ENCODE results near the gene PTPN14.

Gene PTPN14

GRCh38 chr1:214341932-214342331 lies 209.5 kb downstream of the PTPN14 start:
- H3K36me3 Mint-ChIP-seq = peaks cover 58% of the 10 kb centered on the region
- H3K9me3 Mint-ChIP-seq = peaks cover 12% of the 10 kb centered on the region
- H3K4me3 Mint-ChIP-seq = no peak overlapping the region
- ATAC-seq = no peak
- H3K4me1 Mint-ChIP-seq = no peaks in the 10 kb centered on the region
- no peaks in the 10 kb centered on the region for H3K27me3 Mint-ChIP-seq
- H3K27ac Mint-ChIP-seq = no peak overlapping the region

GRCh38 chr1:214341459-214341858 lies 209.9 kb downstream of the PTPN14 start:
- Mint-ChIP-seq H3K4me3 (no peak overlapping the region), H3K36me3 (peaks cover 62% of the 10 kb centered on the region), H3K27me3 (no peaks in the 10 kb centered on the region), H3K9me3 (peaks cover 12% of the 10 kb centered on the region), H3K4me1 (no peaks in the 10 kb centered on the region), H3K27ac (no peak overlapping the region)
- ATAC-seq = no peak

GRCh38 chr1:214338212-214338611 lies 213.2 kb downstream of the PTPN14 start:
- ATAC-seq = no peak
- Mint-ChIP-seq H3K9me3 (no peaks in the 10 kb centered on the region), H3K4me1 (no peaks in the 10 kb centered on the region), H3K27ac (no peak overlapping the region), H3K27me3 (no peaks in the 10 kb centered on the region), H3K4me3 (no peak overlapping the region), H3K36me3 (peaks cover 43% of the 10 kb centered on the region)

- Mint-ChIP-seq H3K4me3 (no peak overlapping the region), H3K9me3 (no peaks in the 10 kb centered on the region), H3K27me3 (no peaks in the 10 kb centered on the region), H3K4me1 (no peaks in the 10 kb centered on the region), H3K36me3 (peaks cover 36% of the 10 kb centered on the region), H3K27ac (no peak overlapping the region)
- no peak for ATAC-seq
Measured at GRCh38 chr1:214337511-214337910, 213.9 kb downstream of the PTPN14 start.

GRCh38 chr1:214337015-214337414 lies 214.4 kb downstream of the PTPN14 start:
- Mint-ChIP-seq H3K4me1 (no peaks in the 10 kb centered on the region), H3K9me3 (no peaks in the 10 kb centered on the region), H3K36me3 (peaks cover 31% of the 10 kb centered on the region), H3K27ac (no peak overlapping the region), H3K4me3 (no peak overlapping the region), H3K27me3 (no peaks in the 10 kb centered on the region)
- ATAC-seq = no peak

GRCh38 chr1:214335567-214335966 lies 215.8 kb downstream of the PTPN14 start:
- Mint-ChIP-seq H3K27ac (no peak overlapping the region), H3K4me1 (no peaks in the 10 kb centered on the region), H3K9me3 (no peaks in the 10 kb centered on the region), H3K36me3 (peaks cover 36% of the 10 kb centered on the region), H3K4me3 (no peak overlapping the region), H3K27me3 (no peaks in the 10 kb centered on the region)
- ATAC-seq = no peak

- Mint-ChIP-seq H3K4me1 (no peaks in the 10 kb centered on the region), H3K36me3 (peaks cover 32% of the 10 kb centered on the region), H3K27ac (no peak overlapping the region)
Measured at GRCh38 chr1:214332946-214333798, 218.2 kb downstream of the PTPN14 start.

GRCh38 chr1:214331827-214332423 lies 219.5 kb downstream of the PTPN14 start:
- Mint-ChIP-seq H3K27me3 (no peaks in the 10 kb centered on the region), H3K36me3 (peaks cover 20% of the 10 kb centered on the region), H3K4me1 (peaks cover 7% of the 10 kb centered on the region), H3K4me3 (no peak overlapping the region), H3K27ac (no peak overlapping the region), H3K9me3 (no peaks in the 10 kb centered on the region)
- ATAC-seq = no peak

More at GRCh38 chr1:214332946-214333798, 218.2 kb downstream of the PTPN14 start:
- H3K27me3 Mint-ChIP-seq = no peaks in the 10 kb centered on the region
- no peak overlapping the region for H3K4me3 Mint-ChIP-seq
- ATAC-seq = no peak
- no peaks in the 10 kb centered on the region for H3K9me3 Mint-ChIP-seq

GRCh38 chr1:214331180-214331579 lies 220.2 kb downstream of the PTPN14 start:
- Mint-ChIP-seq H3K9me3 (no peaks in the 10 kb centered on the region), H3K27me3 (no peaks in the 10 kb centered on the region), H3K36me3 (peaks cover 14% of the 10 kb centered on the region), H3K4me3 (no peak overlapping the region), H3K27ac (no peak overlapping the region), H3K4me1 (peaks cover 11% of the 10 kb centered on the region)
- ATAC-seq = no peak

- Mint-ChIP-seq H3K27ac (no peak overlapping the region), H3K36me3 (peaks cover 14% of the 10 kb centered on the region), H3K4me1 (peaks cover 13% of the 10 kb centered on the region), H3K9me3 (no peaks in the 10 kb centered on the region), H3K4me3 (no peak overlapping the region), H3K27me3 (no peaks in the 10 kb centered on the region)
- ATAC-seq = no peak
Measured at GRCh38 chr1:214330715-214331114, 220.7 kb downstream of the PTPN14 start.

- Mint-ChIP-seq H3K9me3 (no peaks in the 10 kb centered on the region), H3K27me3 (no peaks in the 10 kb centered on the region), H3K27ac (no peak overlapping the region), H3K4me3 (no peak overlapping the region), H3K4me1 (peaks cover 13% of the 10 kb centered on the region), H3K36me3 (peaks cover 14% of the 10 kb centered on the region)
- no peak for ATAC-seq
Measured at GRCh38 chr1:214330222-214330621, 221.2 kb downstream of the PTPN14 start.

GRCh38 chr1:214329470-214330220 lies 221.8 kb downstream of the PTPN14 start:
- H3K4me3 Mint-ChIP-seq = no peak overlapping the region
- no peak for ATAC-seq
- H3K36me3 Mint-ChIP-seq = peaks cover 14% of the 10 kb centered on the region
- no peaks in the 10 kb centered on the region for H3K27me3 Mint-ChIP-seq
- H3K9me3 Mint-ChIP-seq = no peaks in the 10 kb centered on the region
- peaks cover 13% of the 10 kb centered on the region for H3K4me1 Mint-ChIP-seq
- no peak overlapping the region for H3K27ac Mint-ChIP-seq

GRCh38 chr1:214328770-214329469 lies 222.5 kb downstream of the PTPN14 start:
- Mint-ChIP-seq H3K4me3 (no peak overlapping the region), H3K27me3 (no peaks in the 10 kb centered on the region), H3K4me1 (peaks cover 13% of the 10 kb centered on the region), H3K36me3 (peaks cover 9% of the 10 kb centered on the region), H3K9me3 (no peaks in the 10 kb centered on the region), H3K27ac (no peak overlapping the region)
- peak; percentile 88 for ATAC-seq

- Mint-ChIP-seq H3K36me3 (peaks cover 9% of the 10 kb centered on the region), H3K27me3 (no peaks in the 10 kb centered on the region), H3K4me1 (peaks cover 13% of the 10 kb centered on the region), H3K27ac (no peak overlapping the region), H3K9me3 (no peaks in the 10 kb centered on the region), H3K4me3 (no peak overlapping the region)
- no peak for ATAC-seq
Measured at GRCh38 chr1:214327514-214327913, 223.9 kb downstream of the PTPN14 start.

- Mint-ChIP-seq H3K36me3 (peaks cover 9% of the 10 kb centered on the region), H3K9me3 (no peaks in the 10 kb centered on the region), H3K4me3 (no peak overlapping the region), H3K27me3 (no peaks in the 10 kb centered on the region), H3K4me1 (peaks cover 20% of the 10 kb centered on the region), H3K27ac (no peak overlapping the region)
- peak; percentile 54 for ATAC-seq
Measured at GRCh38 chr1:214326406-214326805, 225.0 kb downstream of the PTPN14 start.

Measured in stimulated activated memory B cell treated with anti-CD40 and anti-IgM and Interleukin-4, amounts not matched to agents 10 μg/mL and 1 μg/mL and 100 μg/mL, for 72 hours (primary cell).